CD4-positive, alpha-beta T cell (primary cell): Measurements from ENCODE around the gene TNFSF18. TPM values are rescaled to one million over a fixed set of nuclear protein-coding genes. Genes with fewer than 3 reads are reported as not detected.

Source experiments
- ATAC-seq: fragments of 200-7000 bp; cut with Tn5 transposase; one replicate; pipeline ENCODE4 v1.10.0; 2022; ENCODE audit warnings: mild to moderate bottlenecking; ENCODE audit not compliant: poor library complexity
- CTCF ChIA-PET: fragments of 350-600 bp; sonication (Branson Sonifier 250); formaldehyde crosslinking; loops from one replicate; lab custom pipeline; 2021; ENCODE audit warnings: antibody characterized with exemption, inconsistent platforms; lab: Charles Lee
- POLR2A ChIA-PET: fragments of 350-600 bp; sonication (Branson Sonifier 250); formaldehyde crosslinking; loops from one replicate; lab custom pipeline; 2021; ENCODE audit warnings: antibody characterized with exemption, inconsistent platforms; lab: Charles Lee
- DNase-seq, 14 experiments: peaks; one replicate each; pipeline ENCODE4 v3.0.0-alpha.2; 2013 to 2020; ENCODE audit warnings: mixed read lengths in 2 of 14
- H3K27ac ChIP-seq, 2 donors: one replicate each; pipeline versions ENCODE4 v1.5.1 to v1.7.0; 2013; ENCODE audit warnings: low read length in 2 of 2, low read depth in 1 of 2, mild to moderate bottlenecking in 1 of 2
- H3K27me3 ChIP-seq, 2 experiments: 1 replicate in 1 of 2; 2 replicates in 1 of 2; pipeline versions ENCODE4 v1.6.1 to v1.7.0; 2013; ENCODE audit warnings: low read length in 2 of 2, control low read depth in 1 of 2, mild to moderate bottlenecking in 1 of 2, moderate library complexity in 1 of 2; ENCODE audit not compliant: insufficient read depth in 2 of 2, control insufficient read depth in 1 of 2
- H3K36me3 ChIP-seq: one replicate; pipeline ENCODE4 v1.6.1; 2013; ENCODE audit warnings: low read length, control low read depth; ENCODE audit not compliant: insufficient read depth
- H3K4me1 ChIP-seq: one replicate; pipeline ENCODE4 v1.6.1; 2013; ENCODE audit warnings: low read length, control low read depth; ENCODE audit not compliant: insufficient read depth
- H3K4me3 ChIP-seq: one replicate; pipeline ENCODE4 v1.5.1; 2013; ENCODE audit warnings: mild to moderate bottlenecking, low read length, moderate library complexity
- H3K9me3 ChIP-seq, 2 experiments: 1 replicate in 1 of 2; 2 replicates in 1 of 2; pipeline versions ENCODE4 v1.6.1 to v1.7.0; 2013; ENCODE audit warnings: low read length in 2 of 2, mild to moderate bottlenecking in 2 of 2, control low read depth in 1 of 2, moderate library complexity in 1 of 2; ENCODE audit not compliant: control insufficient read depth in 1 of 2, insufficient read depth in 1 of 2
- H3K27ac Mint-ChIP-seq: one replicate; pipeline ENCODE4 v1.8.0; 2020; ENCODE audit warnings: mixed read lengths
- H3K27me3 Mint-ChIP-seq: one replicate; pipeline ENCODE4 v1.8.0; 2021; ENCODE audit warnings: mixed read lengths
- H3K36me3 Mint-ChIP-seq: one replicate; pipeline ENCODE4 v1.8.0; 2021; ENCODE audit warnings: low read depth, mixed read lengths
- H3K4me1 Mint-ChIP-seq: one replicate; pipeline ENCODE4 v1.8.0; 2021; ENCODE audit warnings: low read depth, mixed read lengths
- H3K4me3 Mint-ChIP-seq: one replicate; pipeline ENCODE4 v1.8.0; 2020; ENCODE audit warnings: mild to moderate bottlenecking, mixed read lengths
- H3K9me3 Mint-ChIP-seq: one replicate; pipeline ENCODE4 v1.8.0; 2020; ENCODE audit warnings: mixed read lengths
- CTCF ChIP-seq: fragments of 200-600 bp; IDR thresholded peaks from one replicate; pipeline ENCODE4 v1.8.0; 2022; ENCODE audit warnings: antibody characterized with exemption, mild to moderate bottlenecking
- intact Hi-C, 2 experiments: fragments of 100-400 bp; cut with DNase I in 1 of 2; cut with micrococcal nuclease in 1 of 2; formaldehyde crosslinking; loops; one replicate each; pipeline versions ENCODE4 v1.15.1 to v1.9.0; 2023 to 2025; cut with DNase I, micrococcal nuclease
- total RNA-seq, 174 experiments: library from RNA in 2 of 174; stranded (reverse) in 2 of 174; gene quantifications; one replicate each; pipeline ENCODE4 v1.2.3 and lab custom pipeline; 2021 to 2026

TNFSF18 gene
- total RNA-seq, 2 experiments from 2014 or later: not detected

DNA sequence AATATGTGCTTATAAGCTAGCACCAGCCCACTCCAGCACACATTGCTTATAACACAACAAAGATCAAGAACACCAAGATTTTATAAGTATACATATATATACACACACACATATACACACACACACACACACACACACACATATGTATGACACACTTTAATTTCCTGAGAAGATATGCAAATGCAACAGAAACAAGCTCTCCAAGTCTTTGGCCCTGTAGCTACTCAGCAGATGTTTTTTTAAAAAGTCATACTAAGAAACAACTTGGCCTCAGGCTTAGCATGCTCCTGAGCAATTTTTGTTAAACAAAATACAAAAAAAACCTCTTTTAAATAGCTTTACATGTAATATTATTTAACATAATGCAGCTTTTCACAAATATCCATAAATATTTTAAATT lies 11.1 kb downstream of the TNFSF18 start:
- intact Hi-C loops: no loop called here
- POLR2A ChIA-PET: interaction anchor here (1.1 kb wide), 1 partner anchor 9 kb away, joined by 3 read pairs; no protein-coding TSS in a partner anchor
- H3K9me3 ChIP-seq: no peaks in the 10 kb centered on the region
- no peaks in the 10 kb centered on the region for H3K27me3 ChIP-seq
- no peaks in the 10 kb centered on the region for H3K36me3 Mint-ChIP-seq
- DNase-seq (no peak), ATAC-seq (no peak)
- H3K4me1 ChIP-seq: no peaks in the 10 kb centered on the region
- H3K4me1 Mint-ChIP-seq: peaks cover 10% of the 10 kb centered on the region
- no peak overlapping the region for H3K27ac Mint-ChIP-seq
- no peak overlapping the region for H3K4me3 Mint-ChIP-seq
- CTCF ChIA-PET: no interaction called here
- no peak for TF ChIP-seq CTCF
- H3K9me3 Mint-ChIP-seq: no peaks in the 10 kb centered on the region
- H3K36me3 ChIP-seq: no peaks in the 10 kb centered on the region
- no peaks in the 10 kb centered on the region for H3K27me3 Mint-ChIP-seq
- no peak overlapping the region for H3K4me3 ChIP-seq
- H3K27ac ChIP-seq: no peak overlapping the region

GRCh38 chr1:173038875-173039554 lies 11.7 kb downstream of the TNFSF18 start:
- no peak for TF ChIP-seq CTCF
- Mint-ChIP-seq H3K27me3 (no peaks in the 10 kb centered on the region), H3K9me3 (no peaks in the 10 kb centered on the region), H3K36me3 (no peaks in the 10 kb centered on the region), H3K4me3 (no peak overlapping the region), H3K27ac (no peak overlapping the region), H3K4me1 (peaks cover 10% of the 10 kb centered on the region)
- intact Hi-C loops: no loop called here
- POLR2A ChIA-PET: interaction anchor here (1.1 kb wide), 1 partner anchor 10 kb away, joined by 3 read pairs; no protein-coding TSS in a partner anchor
- peak in 2 of 14 experiments; percentile 11 to 21 for DNase-seq
- CTCF ChIA-PET: no interaction called here
- Histone ChIP-seq H3K4me1 (no peaks in the 10 kb centered on the region), H3K4me3 (no peak overlapping the region), H3K36me3 (no peaks in the 10 kb centered on the region), H3K27me3 (no peaks in the 10 kb centered on the region), H3K9me3 (no peaks in the 10 kb centered on the region), H3K27ac (no peak overlapping the region)
- ATAC-seq: no peak

DNA sequence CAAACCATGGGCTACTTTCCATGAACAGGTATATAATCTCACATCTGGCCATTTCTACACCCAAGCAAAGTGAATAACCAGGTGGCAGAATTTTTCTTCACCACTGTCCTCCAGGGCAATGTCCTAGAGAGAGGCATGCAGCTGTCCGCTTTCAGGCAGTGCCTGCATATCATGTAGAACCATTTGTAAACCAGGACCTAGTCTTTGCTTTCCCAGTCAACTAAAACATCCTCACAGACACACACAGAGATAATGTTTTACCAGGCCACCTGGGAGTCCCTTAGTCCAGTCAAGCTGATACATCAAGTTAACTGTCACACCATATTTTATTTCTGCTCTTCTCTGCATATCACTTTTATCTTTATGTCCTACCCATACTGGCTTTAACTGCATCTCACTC lies 26.2 kb downstream of the TNFSF18 start:
- H3K4me1 ChIP-seq: no peaks in the 10 kb centered on the region
- CTCF ChIA-PET: no interaction called here
- Mint-ChIP-seq H3K4me1 (no peaks in the 10 kb centered on the region), H3K27me3 (no peaks in the 10 kb centered on the region), H3K9me3 (peaks cover 2% of the 10 kb centered on the region), H3K27ac (no peak overlapping the region), H3K4me3 (no peak overlapping the region), H3K36me3 (no peaks in the 10 kb centered on the region)
- no peaks in the 10 kb centered on the region for H3K9me3 ChIP-seq
- no peaks in the 10 kb centered on the region for H3K27me3 ChIP-seq
- H3K36me3 ChIP-seq: no peaks in the 10 kb centered on the region
- POLR2A ChIA-PET: no interaction called here
- DNase-seq (no peak), ATAC-seq (no peak)
- H3K4me3 ChIP-seq: no peak overlapping the region
- intact Hi-C loops: no loop called here
- no peak for TF ChIP-seq CTCF
- H3K27ac ChIP-seq: no peak overlapping the region
